ENCODE measurements around the gene OR5V1.
"Not testable (repeated sequence)": the region's sequence is repeated elsewhere in the genome, so short reads cannot be mapped to it uniquely, and the experiment has no call there.

The OR5V1 gene

GRCh38 chr6:29345380-29345779 is 23.3 kb downstream of the OR5V1 start:
- no peak overlapping the region for H3K4me3 ChIP-seq (ENCODE audit: low read depth, low read length)
- DNase-seq (ENCODE audit: low read depth), result no peak
- TF ChIP-seq POLR2A (IDR thresholded peaks at IDR 0.05; ENCODE audit: extremely low read depth, insufficient read length), result no peak
- TF ChIP-seq MAX (IDR thresholded peaks at IDR 0.05; ENCODE audit: low read depth, low read length), result no peak
- no peak for TF ChIP-seq CTCF (IDR thresholded peaks at IDR 0.05; ENCODE audit: low read depth, low read length)
- TF ChIP-seq MYC (IDR thresholded peaks at IDR 0.05; ENCODE audit: low read depth, low read length), result no peak

- DNase-seq (ENCODE audit: low read depth), result no peak
- no peak for TF ChIP-seq CTCF (IDR thresholded peaks at IDR 0.05; ENCODE audit: low read depth, low read length)
- TF ChIP-seq POLR2A (IDR thresholded peaks at IDR 0.05; ENCODE audit: extremely low read depth, insufficient read length), result no peak
- TF ChIP-seq MYC (IDR thresholded peaks at IDR 0.05; ENCODE audit: low read depth, low read length), result no peak
- TF ChIP-seq MAX (IDR thresholded peaks at IDR 0.05; ENCODE audit: low read depth, low read length), result no peak
Measured at GRCh38 chr6:29336269-29336668, 32.4 kb downstream of the OR5V1 start.

GRCh38 chr6:29332676-29333075 is 36.0 kb downstream of the OR5V1 start:
- no peak for DNase-seq (ENCODE audit: low read depth)
- no peak for TF ChIP-seq MAX (IDR thresholded peaks at IDR 0.05; ENCODE audit: low read depth, low read length)
- no peak for TF ChIP-seq POLR2A (IDR thresholded peaks at IDR 0.05; ENCODE audit: extremely low read depth, insufficient read length)
- TF ChIP-seq MYC (IDR thresholded peaks at IDR 0.05; ENCODE audit: low read depth, low read length), result no peak
- no peak for TF ChIP-seq CTCF (IDR thresholded peaks at IDR 0.05; ENCODE audit: low read depth, low read length)

More at GRCh38 chr6:29336269-29336668, 32.4 kb downstream of the OR5V1 start:
- H3K4me3 ChIP-seq (ENCODE audit: low read depth, low read length), result no peak overlapping the region

GRCh38 chr6:29325777-29326176 is 42.9 kb downstream of the OR5V1 start:
- TF ChIP-seq MYC (IDR thresholded peaks at IDR 0.05; ENCODE audit: low read depth, low read length), result no peak
- no peak for TF ChIP-seq CTCF (IDR thresholded peaks at IDR 0.05; ENCODE audit: low read depth, low read length)
- TF ChIP-seq POLR2A (IDR thresholded peaks at IDR 0.05; ENCODE audit: extremely low read depth, insufficient read length), result no peak
- TF ChIP-seq MAX (IDR thresholded peaks at IDR 0.05; ENCODE audit: low read depth, low read length), result no peak
- no peak for DNase-seq (ENCODE audit: low read depth)
- H3K4me3 ChIP-seq (ENCODE audit: low read depth, low read length), result no peak overlapping the region

More at GRCh38 chr6:29332676-29333075, 36.0 kb downstream of the OR5V1 start:
- no peak overlapping the region for H3K4me3 ChIP-seq (ENCODE audit: low read depth, low read length)

- DNase-seq (ENCODE audit: low read depth); H3K4me3 ChIP-seq (ENCODE audit: low read depth, low read length): not testable (repeated sequence)
Measured at GRCh38 chr6:29323332-29323731, 45.3 kb downstream of the OR5V1 start.

- no peak overlapping the region for H3K4me3 ChIP-seq (ENCODE audit: low read depth, low read length)
- no peak for DNase-seq (ENCODE audit: low read depth)
- TF ChIP-seq CTCF (IDR thresholded peaks at IDR 0.05; ENCODE audit: low read depth, low read length) (no peak), MYC (IDR thresholded peaks at IDR 0.05; ENCODE audit: low read depth, low read length) (no peak), POLR2A (IDR thresholded peaks at IDR 0.05; ENCODE audit: extremely low read depth, insufficient read length) (no peak), MAX (IDR thresholded peaks at IDR 0.05; ENCODE audit: low read depth, low read length) (no peak)
Measured at GRCh38 chr6:29319931-29320330, 48.7 kb downstream of the OR5V1 start.
